ENCODE results near the gene GREB1.

GREB1 gene

GRCh38 chr2:11552260-11552638 is 18.4 kb downstream of the GREB1 start:
- TF ChIP-seq, protein P1, sequence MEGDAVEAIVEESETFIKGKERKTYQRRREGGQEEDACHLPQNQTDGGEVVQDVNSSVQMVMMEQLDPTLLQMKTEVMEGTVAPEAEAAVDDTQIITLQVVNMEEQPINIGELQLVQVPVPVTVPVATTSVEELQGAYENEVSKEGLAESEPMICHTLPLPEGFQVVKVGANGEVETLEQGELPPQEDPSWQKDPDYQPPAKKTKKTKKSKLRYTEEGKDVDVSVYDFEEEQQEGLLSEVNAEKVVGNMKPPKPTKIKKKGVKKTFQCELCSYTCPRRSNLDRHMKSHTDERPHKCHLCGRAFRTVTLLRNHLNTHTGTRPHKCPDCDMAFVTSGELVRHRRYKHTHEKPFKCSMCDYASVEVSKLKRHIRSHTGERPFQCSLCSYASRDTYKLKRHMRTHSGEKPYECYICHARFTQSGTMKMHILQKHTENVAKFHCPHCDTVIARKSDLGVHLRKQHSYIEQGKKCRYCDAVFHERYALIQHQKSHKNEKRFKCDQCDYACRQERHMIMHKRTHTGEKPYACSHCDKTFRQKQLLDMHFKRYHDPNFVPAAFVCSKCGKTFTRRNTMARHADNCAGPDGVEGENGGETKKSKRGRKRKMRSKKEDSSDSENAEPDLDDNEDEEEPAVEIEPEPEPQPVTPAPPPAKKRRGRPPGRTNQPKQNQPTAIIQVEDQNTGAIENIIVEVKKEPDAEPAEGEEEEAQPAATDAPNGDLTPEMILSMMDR (conservative IDR thresholded peaks at IDR 0.05; ENCODE audit: low read depth, low read length): no peak
- H3K4me3 ChIP-seq (ENCODE audit: low read length): no peak overlapping the region
- DNase-seq (ENCODE audit: low read depth): no peak

- no peak for DNase-seq (ENCODE audit: low read depth)
- no peak overlapping the region for H3K4me3 ChIP-seq (ENCODE audit: low read length)
- TF ChIP-seq, protein P1 (conservative IDR thresholded peaks at IDR 0.05; ENCODE audit: low read depth, low read length): no peak
These were observed 20.0 kb downstream of the GREB1 start for GRCh38 chr2:11553661-11554398.

DNA sequence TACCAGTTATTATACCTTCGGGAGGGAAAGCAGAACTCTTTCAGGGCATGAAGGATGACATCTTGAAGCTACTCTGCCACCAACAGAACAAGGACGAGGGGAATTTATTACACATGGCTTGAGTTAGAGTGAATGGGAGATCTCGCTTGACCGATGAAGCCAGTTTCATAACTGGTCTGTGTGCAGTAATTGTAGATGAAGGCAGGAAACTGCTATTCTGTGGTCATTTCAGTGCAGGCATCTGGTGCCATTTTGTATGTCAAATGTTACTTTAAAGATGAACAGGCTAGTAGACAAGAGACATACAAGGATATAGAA is 20.5 kb downstream of the GREB1 start:
- H3K4me3 ChIP-seq (ENCODE audit: low read length): no peak overlapping the region
- TF ChIP-seq, protein P1 (conservative IDR thresholded peaks at IDR 0.05; ENCODE audit: low read depth, low read length): no peak
- no peak for DNase-seq (ENCODE audit: low read depth)

DNA sequence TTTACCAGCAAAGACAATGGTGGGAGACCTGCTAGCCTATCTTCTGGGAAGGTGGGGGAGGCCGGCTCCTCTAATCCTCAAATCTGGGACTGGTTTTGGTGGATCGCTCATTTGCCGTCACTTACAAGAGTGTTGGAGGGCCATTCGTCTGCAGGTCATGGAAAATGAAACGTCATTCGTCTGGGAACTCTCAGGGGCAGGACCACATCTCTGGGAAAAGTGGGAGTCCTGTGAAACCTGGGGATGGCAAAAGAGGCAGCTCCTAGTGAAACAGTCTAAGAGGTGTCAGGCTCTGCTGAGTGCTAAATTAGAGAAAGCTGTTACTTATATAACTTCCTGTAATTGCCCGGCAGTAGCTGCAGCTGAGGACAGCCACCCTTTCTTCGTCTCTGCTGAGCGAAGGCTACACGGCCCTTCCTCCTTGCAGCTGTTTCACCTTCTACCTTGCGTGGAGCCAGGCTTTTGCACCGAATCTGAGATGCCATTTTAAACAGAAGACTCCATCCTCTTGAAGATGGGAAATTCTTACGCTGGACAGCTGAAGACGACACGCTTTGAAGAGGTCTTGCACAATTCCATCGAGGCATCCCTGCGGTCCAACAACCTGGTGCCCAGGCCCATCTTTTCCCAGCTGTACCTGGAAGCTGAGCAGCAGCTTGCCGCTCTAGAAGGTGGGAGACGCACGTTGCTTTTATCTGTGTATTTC is 22.4 kb downstream of the GREB1 start:
- no peak for DNase-seq (ENCODE audit: low read depth)
- no peak overlapping the region for H3K4me3 ChIP-seq (ENCODE audit: low read length)
- TF ChIP-seq, protein P1 (conservative IDR thresholded peaks at IDR 0.05; ENCODE audit: low read depth, low read length): no peak

DNA sequence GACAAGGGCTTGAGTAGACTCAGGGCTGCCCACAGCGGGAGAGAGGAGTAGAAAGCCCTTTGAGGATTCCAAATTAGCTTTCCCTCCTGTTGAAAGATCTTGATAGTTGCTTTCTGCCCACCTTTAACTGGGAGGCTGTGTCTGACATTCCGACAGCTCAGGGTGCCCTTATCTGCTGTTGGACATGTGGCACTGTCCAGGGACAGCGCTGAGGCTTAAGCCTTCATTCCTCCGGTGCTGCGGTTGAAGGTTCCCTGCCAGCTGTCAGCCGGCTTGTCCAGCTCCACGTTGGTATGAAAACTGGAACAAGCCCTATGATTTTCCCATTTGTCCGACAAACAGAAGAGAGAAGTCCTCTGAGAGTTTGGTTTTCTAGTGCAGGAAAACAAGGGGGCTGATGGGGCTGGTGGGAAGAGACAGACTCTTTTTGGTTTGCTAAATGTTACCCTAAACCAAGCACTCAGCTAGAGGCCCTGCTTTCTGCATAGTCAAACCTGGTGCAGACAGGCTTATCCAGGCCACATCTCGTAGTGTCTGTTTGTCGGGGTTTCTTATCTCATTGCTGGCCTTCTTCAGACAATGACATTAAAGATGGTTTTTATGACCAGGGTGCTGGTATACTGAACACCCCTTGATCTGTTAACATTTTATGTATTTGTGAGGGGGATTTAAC is 24.5 kb downstream of the GREB1 start:
- TF ChIP-seq, protein P1 (conservative IDR thresholded peaks at IDR 0.05; ENCODE audit: low read depth, low read length): no peak
- H3K4me3 ChIP-seq (ENCODE audit: low read length): no peak overlapping the region

GRCh38 chr2:11559066-11559785 is 25.4 kb downstream of the GREB1 start:
- no peak overlapping the region for H3K4me3 ChIP-seq (ENCODE audit: low read length)
- DNase-seq (ENCODE audit: low read depth): no peak
- TF ChIP-seq, protein P1 (conservative IDR thresholded peaks at IDR 0.05; ENCODE audit: low read depth, low read length): no peak

More for the DNA sequence above, 24.5 kb downstream of the GREB1 start:
- no peak for DNase-seq (ENCODE audit: low read depth)

Measured in retinal pigment epithelial cell (primary cell).